ENCODE results near the gene TMEM52. TPM values are rescaled to one million over a fixed set of nuclear protein-coding genes. Genes with fewer than 3 reads are reported as not detected.

Gene TMEM52
- total RNA-seq, 1 experiment from 2014 or later = 6.4 TPM

DNA sequence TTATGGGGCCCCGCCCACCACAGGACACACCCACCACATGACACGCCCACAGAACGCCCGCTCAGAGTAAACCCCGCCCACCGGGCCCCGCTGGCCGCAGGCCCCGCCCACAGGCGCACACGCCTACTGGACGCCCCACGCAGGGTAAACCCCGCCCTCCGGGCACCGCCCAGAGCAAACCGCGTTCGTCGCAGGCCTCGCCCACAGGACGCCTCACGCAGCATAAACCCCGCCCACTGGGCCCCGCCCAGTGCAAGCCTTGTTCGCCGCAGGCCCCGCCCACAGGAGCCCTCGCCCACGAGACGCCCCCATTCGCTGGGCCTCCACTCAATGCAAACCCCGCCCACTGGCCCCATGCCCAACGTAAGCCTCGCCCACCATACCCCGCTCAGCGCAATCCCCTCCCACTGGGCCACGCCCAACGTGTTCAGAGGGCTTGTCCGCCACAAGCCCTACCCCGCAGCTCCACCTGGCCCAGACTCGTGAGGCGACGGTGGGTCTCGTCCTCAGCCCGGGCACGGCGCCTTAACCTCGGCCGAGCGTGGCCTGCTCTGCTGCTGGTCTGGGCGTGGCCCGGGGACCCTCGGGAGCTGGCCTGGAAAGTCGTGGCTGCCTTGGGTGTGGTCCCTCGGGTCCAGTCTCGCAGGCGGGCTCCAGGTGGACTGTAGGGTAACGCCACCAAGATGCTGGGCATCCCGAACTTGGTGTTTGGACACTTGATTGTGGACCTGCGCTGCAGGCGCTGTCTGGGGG lies 401 bp upstream of the TMEM52 start:
- no peaks in the 10 kb centered on the region for H3K9me3 ChIP-seq
- Mint-ChIP-seq H3K27ac (ENCODE audit: unreplicated experiment) (no peak overlapping the region), H3K36me3 (ENCODE audit: insufficient read depth, unreplicated experiment) (peaks cover 5% of the 10 kb centered on the region), H3K27me3 (ENCODE audit: insufficient read depth, unreplicated experiment) (no peaks in the 10 kb centered on the region), H3K4me3 (ENCODE audit: unreplicated experiment) (peak overlapping the region; percentile 58), H3K4me1 (ENCODE audit: low read depth, unreplicated experiment) (no peaks in the 10 kb centered on the region), H3K9me3 (ENCODE audit: unreplicated experiment) (no peaks in the 10 kb centered on the region)
- no peaks in the 10 kb centered on the region for H3K27me3 ChIP-seq (replicated peaks; ENCODE audit: control insufficient read depth, insufficient read depth, low read length)
- no TSS peak for BruUV-seq (replicated peaks)
- peak overlapping the region; percentile 57 for H3K4me3 ChIP-seq (ENCODE audit: low read depth, low read length)
- no peaks in the 10 kb centered on the region for H3K36me3 ChIP-seq (ENCODE audit: control insufficient read depth, insufficient read depth, low read length)
- intact Hi-C loops (cut with micrococcal nuclease; ENCODE audit: unreplicated experiment) = loop anchor here (1.0 kb wide), 2 partner anchors 10 to 28 kb away; partner anchors contain the start of gene GNB1
- ChIA-PET CTCF (no interaction called here), POLR2A (no interaction called here)
- no peak for TF ChIP-seq CTCF (IDR thresholded peaks at IDR 0.05; ENCODE audit: insufficient read depth in 1 of 2, low read depth in 1 of 2, low read length in 1 of 2, severe bottlenecking in 1 of 2, unreplicated experiment in 1 of 2)
- peak; percentile 98 for DNase-seq
- H3K4me1 ChIP-seq = peaks cover 20% of the 10 kb centered on the region; the same call in 1 of the 2 replicates

DNA sequence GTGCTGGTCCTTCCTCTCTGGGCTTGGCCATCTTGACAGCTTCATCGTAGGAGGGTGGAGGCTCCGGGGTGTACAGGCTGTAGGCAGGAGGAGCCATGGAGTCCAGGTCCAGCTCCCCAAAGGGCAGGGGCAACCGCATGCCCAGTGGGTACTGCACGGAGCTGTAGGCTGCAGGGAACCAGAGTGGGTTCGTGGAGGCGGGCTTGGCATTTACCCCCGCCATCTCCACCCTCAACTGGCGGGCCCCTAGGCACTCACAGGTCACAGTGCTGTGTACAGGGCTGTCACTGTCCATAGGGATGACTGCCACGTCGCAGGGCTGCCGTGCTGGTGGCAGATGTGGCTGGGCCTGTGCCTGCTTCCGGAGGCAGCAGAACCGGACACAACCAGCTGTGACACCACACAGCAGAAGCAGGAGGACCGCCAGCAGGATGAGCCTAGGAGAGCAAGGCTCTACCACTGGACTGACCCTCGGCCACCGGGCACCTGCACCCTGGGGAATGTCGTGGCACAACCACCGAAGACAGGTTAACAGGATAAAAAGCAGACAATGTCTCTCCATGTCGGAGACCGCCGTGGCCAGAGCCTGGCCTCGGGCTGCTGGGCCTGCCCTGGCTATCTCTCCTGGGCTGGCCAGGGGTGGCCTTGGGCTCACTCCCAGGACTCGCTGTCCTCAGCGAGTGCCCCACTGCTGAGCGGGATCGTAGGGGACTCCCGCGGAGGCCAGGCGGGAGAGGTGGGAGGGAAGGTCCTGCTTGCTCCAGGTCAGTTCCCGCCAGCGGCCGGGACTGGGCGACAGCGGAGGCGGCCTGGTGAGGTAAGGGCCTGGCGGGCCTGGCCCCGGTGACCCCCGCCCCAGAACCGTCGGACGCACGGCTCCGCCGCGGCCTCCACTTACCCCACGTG lies 831 bp downstream of the TMEM52 start:
- ChIA-PET CTCF (no interaction called here), POLR2A (no interaction called here)
- intact Hi-C loops (cut with micrococcal nuclease; ENCODE audit: unreplicated experiment) = no loop called here
- H3K27me3 Mint-ChIP-seq (ENCODE audit: insufficient read depth, unreplicated experiment) = no peaks in the 10 kb centered on the region
- H3K9me3 ChIP-seq = no peaks in the 10 kb centered on the region
- TF ChIP-seq CTCF (IDR thresholded peaks at IDR 0.05; ENCODE audit: insufficient read depth in 1 of 2, low read depth in 1 of 2, low read length in 1 of 2, severe bottlenecking in 1 of 2, unreplicated experiment in 1 of 2) = no peak
- H3K27ac Mint-ChIP-seq (ENCODE audit: unreplicated experiment) = no peak overlapping the region
- H3K4me1 ChIP-seq = peaks cover 16% of the 10 kb centered on the region; the same call in 1 of the 2 replicates
- DNase-seq = no peak
- TSS peak; percentile 57 for BruUV-seq (replicated peaks)
- H3K36me3 Mint-ChIP-seq (ENCODE audit: insufficient read depth, unreplicated experiment) = peaks cover 5% of the 10 kb centered on the region
- peak overlapping the region; percentile 58 for H3K4me3 Mint-ChIP-seq (ENCODE audit: unreplicated experiment)
- H3K4me3 ChIP-seq (ENCODE audit: low read depth, low read length) = peak overlapping the region; percentile 57
- H3K9me3 Mint-ChIP-seq (ENCODE audit: unreplicated experiment) = no peaks in the 10 kb centered on the region
- H3K36me3 ChIP-seq (ENCODE audit: control insufficient read depth, insufficient read depth, low read length) = no peaks in the 10 kb centered on the region
- H3K27me3 ChIP-seq (replicated peaks; ENCODE audit: control insufficient read depth, insufficient read depth, low read length) = no peaks in the 10 kb centered on the region
- H3K4me1 Mint-ChIP-seq (ENCODE audit: low read depth, unreplicated experiment) = no peaks in the 10 kb centered on the region

DNA sequence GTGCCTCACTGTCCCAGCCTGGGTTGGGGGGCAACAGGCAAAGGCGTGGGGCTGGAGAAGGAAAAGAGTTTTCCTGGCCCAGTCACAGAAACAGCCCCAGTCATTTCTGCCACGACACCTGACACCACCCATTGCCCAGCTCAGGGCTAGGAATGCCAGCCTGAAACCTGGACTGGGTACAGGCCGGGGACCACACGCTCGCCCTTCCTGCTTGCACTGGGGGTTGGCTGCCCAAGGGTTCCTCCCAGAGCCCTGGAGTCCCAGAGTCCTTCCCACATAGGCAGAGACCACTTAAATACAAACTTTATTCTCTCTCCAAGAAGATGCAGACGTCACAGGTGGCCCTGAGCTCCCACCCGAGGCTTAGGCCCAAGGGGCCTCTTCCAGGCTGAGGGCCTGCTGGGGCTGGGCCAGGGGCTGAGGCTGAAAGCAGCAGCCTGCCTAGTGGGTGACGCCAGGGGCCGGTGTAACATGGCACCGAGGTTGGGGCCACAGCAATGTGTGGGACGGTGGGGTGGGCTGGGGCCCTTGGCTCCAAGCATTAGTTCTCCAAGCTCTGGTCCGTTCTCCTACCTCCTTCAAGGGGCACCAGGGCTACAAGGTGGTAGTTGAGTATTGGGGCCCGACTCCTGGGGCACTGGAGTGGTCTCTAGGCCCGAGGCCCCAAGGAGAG lies 1.6 kb downstream of the TMEM52 start:
- Histone ChIP-seq H3K36me3 (ENCODE audit: control insufficient read depth, insufficient read depth, low read length) (no peaks in the 10 kb centered on the region), H3K27me3 (replicated peaks; ENCODE audit: control insufficient read depth, insufficient read depth, low read length) (no peaks in the 10 kb centered on the region), H3K4me3 (ENCODE audit: low read depth, low read length) (no peak overlapping the region), H3K4me1 (peaks cover 9% of the 10 kb centered on the region; the same call in 1 of the 2 replicates), H3K9me3 (no peaks in the 10 kb centered on the region)
- no peak for TF ChIP-seq CTCF (IDR thresholded peaks at IDR 0.05; ENCODE audit: insufficient read depth in 1 of 2, low read depth in 1 of 2, low read length in 1 of 2, severe bottlenecking in 1 of 2, unreplicated experiment in 1 of 2)
- Mint-ChIP-seq H3K27ac (ENCODE audit: unreplicated experiment) (no peak overlapping the region), H3K4me1 (ENCODE audit: low read depth, unreplicated experiment) (no peaks in the 10 kb centered on the region), H3K4me3 (ENCODE audit: unreplicated experiment) (peak overlapping the region; percentile 58), H3K36me3 (ENCODE audit: insufficient read depth, unreplicated experiment) (peaks cover 5% of the 10 kb centered on the region), H3K9me3 (ENCODE audit: unreplicated experiment) (no peaks in the 10 kb centered on the region), H3K27me3 (ENCODE audit: insufficient read depth, unreplicated experiment) (no peaks in the 10 kb centered on the region)
- BruUV-seq (replicated peaks) = no TSS peak
- ChIA-PET CTCF (no interaction called here), POLR2A (no interaction called here)
- DNase-seq = no peak
- intact Hi-C loops (cut with micrococcal nuclease; ENCODE audit: unreplicated experiment) = no loop called here

Measured in Caco-2 (cell line).